ENCODE measurements around the gene IER2. TPM values are rescaled to one million over a fixed set of nuclear protein-coding genes. Genes with fewer than 3 reads are reported as not detected.

IER2 gene
- total and polyA plus RNA-seq, 4 donors, result 39.7 to 269 (median 191) TPM

DNA sequence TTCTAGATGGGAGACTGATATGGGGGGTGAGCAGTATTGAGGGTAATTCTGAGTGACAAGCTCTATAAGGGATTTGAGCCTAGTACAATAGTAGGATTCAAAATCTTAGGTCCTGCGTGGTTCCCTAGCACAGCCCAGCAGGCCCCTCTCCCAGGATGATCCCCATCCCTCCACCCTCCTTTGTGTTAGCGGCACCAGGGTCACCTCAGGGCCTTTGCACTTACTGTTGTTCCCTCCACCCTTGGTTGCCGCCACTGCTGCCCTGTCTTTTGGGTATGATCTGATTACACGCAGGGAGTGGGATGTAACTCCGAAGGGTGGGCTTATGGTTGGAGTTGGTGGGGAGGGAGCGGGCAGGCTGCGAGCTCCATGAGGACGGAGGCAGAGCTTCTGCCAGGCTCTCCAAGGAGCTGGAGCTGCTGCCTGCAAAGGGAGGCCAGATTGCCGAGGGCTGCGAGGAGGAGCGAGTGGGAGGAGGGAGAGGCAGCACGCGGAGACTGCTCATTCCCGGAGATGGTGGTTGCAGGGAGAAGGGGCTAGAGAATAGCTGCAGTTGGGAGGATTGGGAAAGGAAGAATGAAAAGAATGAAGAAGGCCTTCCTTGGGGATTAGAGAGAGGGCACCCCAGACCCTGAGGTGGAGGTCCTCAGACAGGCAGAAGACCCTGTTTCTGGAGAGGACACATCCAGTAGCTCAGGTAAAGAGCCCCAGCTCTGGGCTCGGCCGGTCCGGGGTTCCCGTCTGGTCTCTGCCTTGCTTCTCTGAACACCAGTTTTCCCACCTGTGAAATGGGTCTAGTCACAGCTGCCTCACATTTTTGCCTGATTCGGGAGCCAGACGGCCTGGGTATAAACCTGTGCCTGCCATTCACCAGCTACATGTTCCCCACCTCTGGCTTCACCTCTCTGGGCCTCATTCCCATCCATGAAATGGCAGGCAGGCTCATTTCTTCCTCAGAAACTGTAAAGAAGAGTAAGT, 26.9 kb upstream of the IER2 start:
- intact Hi-C loops (cut with DNase I), result no loop called here
- Histone ChIP-seq H3K36me3 (ENCODE audit: control insufficient read depth in 1 of 2, insufficient read depth in 2 of 2, low read length in 1 of 2) (no peaks in the 10 kb centered on the region), H3K27me3 (ENCODE audit: control insufficient read depth in 1 of 2, insufficient read depth in 2 of 2, low read length in 1 of 2) (no peaks in the 10 kb centered on the region), H3K4me1 (ENCODE audit: control insufficient read depth in 1 of 2, insufficient read depth in 2 of 2, low read length in 2 of 2) (peaks cover 0 to 2% of the 10 kb centered on the region in 2 donors), H3K9me3 (ENCODE audit: control insufficient read depth, low read length) (no peaks in the 10 kb centered on the region), H3K27ac (ENCODE audit: low read depth in 1 of 2, low read length in 2 of 2) (no peak overlapping the region), H3K4me3 (ENCODE audit: low read length in 2 of 2) (no peak overlapping the region)
- DNase-seq (no peak), ATAC-seq (ENCODE audit: low FRiP score) (no peak)
- 88 to 91% methylated on average over 20 of the region's 20 CpGs for whole genome bisulfite sequencing, 2 donors

DNA sequence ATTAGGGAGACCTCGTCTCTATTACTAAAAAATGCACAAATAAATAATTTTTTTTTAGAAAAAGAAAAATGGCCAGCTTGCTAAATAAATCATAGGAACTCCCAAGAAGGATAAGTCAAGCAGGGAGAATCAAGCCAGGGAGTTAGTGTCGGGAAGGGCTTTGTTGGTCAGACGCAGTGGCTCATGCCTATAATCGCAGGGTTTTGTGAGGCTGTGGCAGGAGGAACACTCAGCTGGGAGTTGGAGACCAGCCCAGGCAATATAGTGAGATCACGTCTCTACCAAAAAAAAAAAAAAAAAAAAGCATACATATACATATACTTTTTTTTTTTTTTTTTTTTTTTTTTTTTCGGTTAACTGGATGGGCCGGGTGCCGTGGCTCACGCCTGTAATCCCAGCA, 23.2 kb upstream of the IER2 start:
- Histone ChIP-seq H3K9me3 (ENCODE audit: control insufficient read depth, low read length) (no peaks in the 10 kb centered on the region), H3K4me1 (ENCODE audit: control insufficient read depth in 1 of 2, insufficient read depth in 2 of 2, low read length in 2 of 2) (no peaks in the 10 kb centered on the region), H3K36me3 (ENCODE audit: control insufficient read depth in 1 of 2, insufficient read depth in 2 of 2, low read length in 1 of 2) (no peaks in the 10 kb centered on the region), H3K27ac (ENCODE audit: low read depth in 1 of 2, low read length in 2 of 2) (no peak overlapping the region), H3K4me3 (ENCODE audit: low read length in 2 of 2) (no peak overlapping the region), H3K27me3 (ENCODE audit: control insufficient read depth in 1 of 2, insufficient read depth in 2 of 2, low read length in 1 of 2) (no peaks in the 10 kb centered on the region)
- intact Hi-C loops (cut with DNase I), result no loop called here
- WGBS, 2 donors, result 75 to 77% methylated on average over 8 to 9 of the region's 9 CpGs
- DNase-seq, result no peak
- ATAC-seq (ENCODE audit: low FRiP score), result no peak

DNA sequence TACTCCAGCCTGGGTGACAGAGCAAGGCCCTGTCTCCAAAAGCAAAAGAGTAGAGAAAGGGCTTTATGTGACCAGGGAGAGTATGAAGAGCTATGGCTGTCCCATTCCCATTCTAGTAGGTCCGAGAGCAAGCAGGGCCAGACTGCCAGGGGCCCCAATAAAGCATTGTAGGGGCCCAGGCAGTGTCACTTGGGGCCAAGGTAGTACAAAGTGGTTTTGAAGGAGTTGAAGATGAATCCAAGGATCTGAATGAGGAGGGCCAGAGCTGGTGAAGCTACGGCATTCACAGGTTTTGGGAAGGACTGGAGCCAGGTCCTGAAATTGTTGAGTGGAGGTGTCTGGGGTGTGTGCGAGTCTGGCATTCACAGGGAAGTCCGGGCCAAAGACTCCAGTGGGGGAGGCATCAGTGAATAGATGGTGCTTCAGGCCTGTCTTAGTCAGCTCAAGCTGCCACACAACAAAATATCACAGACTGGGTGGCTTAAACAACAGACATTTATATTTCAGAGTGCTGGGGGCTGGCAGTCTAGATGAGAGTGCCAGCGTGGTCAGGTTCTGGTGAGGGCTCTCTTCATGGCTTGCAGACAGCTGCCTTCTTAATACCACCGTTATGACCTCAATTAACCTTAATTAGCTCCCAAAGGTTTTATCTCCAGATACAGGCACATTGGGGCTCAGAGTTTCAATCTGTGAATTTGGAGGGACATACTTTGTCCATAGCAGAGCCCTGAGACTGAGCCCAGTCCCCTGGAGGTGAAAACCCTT, 22.2 kb upstream of the IER2 start:
- H3K4me3 ChIP-seq (ENCODE audit: low read length in 2 of 2), result no peak overlapping the region
- ATAC-seq (ENCODE audit: low FRiP score) (no peak), DNase-seq (no peak)
- no peaks in the 10 kb centered on the region for H3K4me1 ChIP-seq (ENCODE audit: control insufficient read depth in 1 of 2, insufficient read depth in 2 of 2, low read length in 2 of 2)
- H3K27ac ChIP-seq (ENCODE audit: low read depth in 1 of 2, low read length in 2 of 2), result no peak overlapping the region
- WGBS, 2 donors, result 91 to 94% methylated on average over 6 of the region's 6 CpGs
- intact Hi-C loops (cut with DNase I), result no loop called here
- no peaks in the 10 kb centered on the region for H3K36me3 ChIP-seq (ENCODE audit: control insufficient read depth in 1 of 2, insufficient read depth in 2 of 2, low read length in 1 of 2)
- H3K9me3 ChIP-seq (ENCODE audit: control insufficient read depth, low read length), result no peaks in the 10 kb centered on the region
- H3K27me3 ChIP-seq (ENCODE audit: control insufficient read depth in 1 of 2, insufficient read depth in 2 of 2, low read length in 1 of 2), result no peaks in the 10 kb centered on the region

DNA sequence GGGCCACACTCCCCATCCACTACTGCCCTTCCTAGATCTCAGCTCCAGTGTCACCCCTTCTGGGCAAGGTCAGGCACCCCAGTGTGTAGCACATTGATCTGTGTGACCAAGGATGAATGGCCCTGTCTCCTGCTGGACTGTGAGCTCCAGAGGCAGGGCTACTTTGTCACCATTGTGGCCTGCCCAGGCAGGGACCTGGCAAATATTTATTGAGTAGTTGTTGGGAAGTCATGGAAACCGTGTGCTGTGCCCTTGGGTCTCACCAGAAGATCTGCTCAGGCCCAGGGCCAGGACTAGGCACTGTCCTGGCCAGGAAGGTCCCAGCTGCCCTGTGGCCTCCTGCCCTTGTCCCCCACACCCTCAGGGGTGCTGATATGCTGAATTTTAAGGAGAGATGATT, 21.6 kb upstream of the IER2 start:
- intact Hi-C loops (cut with DNase I), result no loop called here
- Histone ChIP-seq H3K4me1 (ENCODE audit: control insufficient read depth in 1 of 2, insufficient read depth in 2 of 2, low read length in 2 of 2) (no peaks in the 10 kb centered on the region), H3K4me3 (ENCODE audit: low read length in 2 of 2) (no peak overlapping the region), H3K9me3 (ENCODE audit: control insufficient read depth, low read length) (no peaks in the 10 kb centered on the region), H3K36me3 (ENCODE audit: control insufficient read depth in 1 of 2, insufficient read depth in 2 of 2, low read length in 1 of 2) (no peaks in the 10 kb centered on the region), H3K27me3 (ENCODE audit: control insufficient read depth in 1 of 2, insufficient read depth in 2 of 2, low read length in 1 of 2) (no peaks in the 10 kb centered on the region), H3K27ac (ENCODE audit: low read depth in 1 of 2, low read length in 2 of 2) (no peak overlapping the region)
- ATAC-seq (ENCODE audit: low FRiP score) (no peak), DNase-seq (no peak)
- WGBS, 2 donors, result 53 to 73% methylated on average over 1 of the region's 1 CpG

DNA sequence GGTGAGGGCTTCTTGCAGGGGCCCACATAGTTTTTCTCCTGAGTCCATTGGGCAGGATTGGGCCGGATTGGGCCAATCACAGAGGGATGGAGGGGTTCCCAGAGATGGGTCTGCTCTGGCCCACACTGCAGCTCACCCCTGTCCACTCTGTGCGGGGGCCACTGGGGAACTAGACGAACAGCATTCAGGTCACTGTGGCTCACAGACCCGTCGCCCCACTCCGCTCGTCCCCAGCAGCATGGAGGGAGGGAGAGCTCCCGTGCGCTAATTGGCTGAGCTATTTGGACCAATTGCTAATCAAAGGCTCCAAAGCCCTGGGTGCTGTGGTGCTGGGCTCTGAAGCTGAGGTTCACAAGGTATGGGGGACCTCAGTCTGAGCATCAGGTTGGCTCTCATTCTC, 20.8 kb upstream of the IER2 start:
- Histone ChIP-seq H3K4me1 (ENCODE audit: control insufficient read depth in 1 of 2, insufficient read depth in 2 of 2, low read length in 2 of 2) (no peaks in the 10 kb centered on the region), H3K27me3 (ENCODE audit: control insufficient read depth in 1 of 2, insufficient read depth in 2 of 2, low read length in 1 of 2) (no peaks in the 10 kb centered on the region), H3K4me3 (ENCODE audit: low read length in 2 of 2) (no peak overlapping the region), H3K27ac (ENCODE audit: low read depth in 1 of 2, low read length in 2 of 2) (no peak overlapping the region), H3K9me3 (ENCODE audit: control insufficient read depth, low read length) (no peaks in the 10 kb centered on the region), H3K36me3 (ENCODE audit: control insufficient read depth in 1 of 2, insufficient read depth in 2 of 2, low read length in 1 of 2) (no peaks in the 10 kb centered on the region)
- DNase-seq (no peak), ATAC-seq (ENCODE audit: low FRiP score) (no peak)
- WGBS, 2 donors, result 89 to 93% methylated on average over 9 of the region's 9 CpGs
- intact Hi-C loops (cut with DNase I), result no loop called here

DNA sequence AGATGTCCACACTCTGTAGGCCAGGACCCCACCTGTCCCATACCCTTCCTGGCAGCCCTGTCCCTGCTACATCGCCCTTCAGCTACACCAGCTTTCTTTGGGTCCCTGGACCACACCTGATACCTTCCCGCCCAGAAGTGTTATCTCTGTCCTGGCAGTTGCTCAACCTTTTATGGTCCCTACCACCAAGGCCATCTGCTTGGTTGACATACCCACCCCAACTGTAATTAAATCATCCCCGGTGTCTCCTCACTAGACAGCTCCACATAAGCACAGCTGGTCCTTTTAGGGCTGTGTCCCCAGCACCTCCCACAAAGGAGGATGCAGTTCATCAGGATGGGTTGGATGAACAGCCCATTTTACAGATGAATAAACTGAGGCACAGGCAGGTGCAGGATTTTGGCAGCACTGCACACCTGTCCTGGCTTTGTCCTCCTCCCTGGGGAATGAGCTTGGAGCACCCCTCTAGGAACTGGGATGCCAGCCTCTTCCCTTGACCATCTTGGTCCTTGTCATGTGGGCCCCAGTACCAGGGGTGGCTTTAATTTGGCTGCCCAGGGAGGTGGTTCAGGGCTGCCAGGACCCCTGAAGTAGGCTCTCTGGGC, 19.2 kb upstream of the IER2 start:
- ATAC-seq (ENCODE audit: low FRiP score), result no peak
- WGBS, 2 donors, result 94% methylated on average over 3 of the region's 3 CpGs

DNA sequence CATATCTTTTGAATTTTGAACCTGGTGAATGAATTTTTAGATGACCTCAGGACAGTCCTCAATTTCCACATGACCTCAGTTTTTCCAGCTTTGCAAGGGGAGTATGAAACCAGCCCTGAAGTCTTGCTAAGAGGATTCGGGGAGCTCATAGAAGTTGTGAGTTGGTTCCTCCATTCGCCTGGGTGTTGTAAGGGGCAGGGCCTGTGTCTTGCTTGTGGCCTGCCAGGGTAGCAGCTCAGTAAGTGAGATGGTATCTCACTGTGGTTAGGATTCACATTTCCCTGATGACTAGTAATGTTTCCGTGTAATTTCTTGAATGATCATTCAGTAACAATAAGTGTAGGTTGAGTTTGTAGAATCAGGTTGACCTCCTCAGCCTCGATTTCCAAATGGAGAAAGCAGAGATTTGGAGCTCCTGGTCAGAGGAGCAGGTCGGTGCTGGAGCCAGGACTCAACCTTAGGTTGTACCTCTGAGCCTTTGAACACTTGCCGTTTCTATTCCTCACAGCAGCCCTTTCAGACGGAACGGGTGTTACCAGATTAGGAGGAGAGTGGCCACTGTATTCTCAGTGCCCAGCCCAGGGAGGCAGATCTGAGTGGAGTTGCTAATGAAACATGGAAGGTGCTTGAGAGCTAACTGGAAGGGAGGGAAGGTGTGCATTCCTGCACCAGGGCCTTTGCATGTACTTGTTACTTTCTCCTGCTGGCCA, 17.6 kb upstream of the IER2 start:
- ATAC-seq (ENCODE audit: low FRiP score) (no peak), DNase-seq (no peak)
- H3K27me3 ChIP-seq (ENCODE audit: control insufficient read depth in 1 of 2, insufficient read depth in 2 of 2, low read length in 1 of 2), result no peaks in the 10 kb centered on the region
- intact Hi-C loops (cut with DNase I), result no loop called here
- peaks cover 0 to 5% of the 10 kb centered on the region in 2 donors for H3K36me3 ChIP-seq (ENCODE audit: control insufficient read depth in 1 of 2, insufficient read depth in 2 of 2, low read length in 1 of 2)
- 85 to 87% methylated on average over 8 of the region's 8 CpGs for WGBS, 2 donors
- H3K27ac ChIP-seq (ENCODE audit: low read depth in 1 of 2, low read length in 2 of 2), result no peak overlapping the region
- no peaks in the 10 kb centered on the region for H3K4me1 ChIP-seq (ENCODE audit: control insufficient read depth in 1 of 2, insufficient read depth in 2 of 2, low read length in 2 of 2)
- no peak overlapping the region for H3K4me3 ChIP-seq (ENCODE audit: low read length in 2 of 2)
- no peaks in the 10 kb centered on the region for H3K9me3 ChIP-seq (ENCODE audit: control insufficient read depth, low read length)

More for the DNA sequence above, 19.2 kb upstream of the IER2 start:
- peaks cover 0 to 2% of the 10 kb centered on the region in 2 donors for H3K36me3 ChIP-seq (ENCODE audit: control insufficient read depth in 1 of 2, insufficient read depth in 2 of 2, low read length in 1 of 2)
- H3K27ac ChIP-seq (ENCODE audit: low read depth in 1 of 2, low read length in 2 of 2), result no peak overlapping the region
- DNase-seq, result no peak
- no peaks in the 10 kb centered on the region for H3K27me3 ChIP-seq (ENCODE audit: control insufficient read depth in 1 of 2, insufficient read depth in 2 of 2, low read length in 1 of 2)
- H3K4me1 ChIP-seq (ENCODE audit: control insufficient read depth in 1 of 2, insufficient read depth in 2 of 2, low read length in 2 of 2), result no peaks in the 10 kb centered on the region
- intact Hi-C loops (cut with DNase I), result no loop called here
- H3K4me3 ChIP-seq (ENCODE audit: low read length in 2 of 2), result no peak overlapping the region
- no peaks in the 10 kb centered on the region for H3K9me3 ChIP-seq (ENCODE audit: control insufficient read depth, low read length)

DNA sequence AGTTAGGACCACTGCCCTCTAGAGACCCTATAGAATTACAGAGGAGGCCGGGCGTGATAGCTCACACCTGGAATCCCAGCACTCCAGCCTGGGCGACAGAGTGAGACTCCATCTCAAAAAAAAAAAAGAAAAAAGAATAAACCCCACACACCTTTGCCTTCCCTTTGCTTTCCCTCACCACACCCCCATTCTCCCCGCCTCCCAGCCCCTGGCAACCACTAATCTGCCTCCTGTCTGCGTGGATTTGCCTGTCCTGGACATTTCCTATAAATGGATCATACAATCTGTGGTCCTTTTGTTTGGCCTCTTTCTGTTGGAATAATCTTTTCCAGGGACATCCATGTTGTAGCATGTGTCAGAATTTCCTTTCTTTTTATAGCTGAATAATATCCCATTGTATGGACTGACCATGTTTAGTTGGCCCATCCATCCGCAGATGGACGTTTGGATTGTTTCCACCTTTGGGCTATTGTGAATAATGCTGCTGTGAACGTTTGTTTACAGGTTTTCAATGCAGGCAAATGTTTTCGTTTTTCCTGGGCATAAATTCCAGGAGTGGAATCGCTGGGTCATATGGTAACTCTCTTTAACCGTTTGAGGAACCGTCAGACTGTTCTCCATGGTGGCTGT, 16.9 kb upstream of the IER2 start:
- 77 to 78% methylated on average over 12 of the region's 12 CpGs for WGBS, 2 donors
- Histone ChIP-seq H3K27ac (ENCODE audit: low read depth in 1 of 2, low read length in 2 of 2) (no peak overlapping the region), H3K4me1 (ENCODE audit: control insufficient read depth in 1 of 2, insufficient read depth in 2 of 2, low read length in 2 of 2) (no peaks in the 10 kb centered on the region)

More for the DNA sequence above, 16.9 kb upstream of the IER2 start:
- Histone ChIP-seq H3K27me3 (ENCODE audit: control insufficient read depth in 1 of 2, insufficient read depth in 2 of 2, low read length in 1 of 2) (no peaks in the 10 kb centered on the region), H3K9me3 (ENCODE audit: control insufficient read depth, low read length) (no peaks in the 10 kb centered on the region), H3K4me3 (ENCODE audit: low read length in 2 of 2) (no peak overlapping the region), H3K36me3 (ENCODE audit: control insufficient read depth in 1 of 2, insufficient read depth in 2 of 2, low read length in 1 of 2) (peaks cover 0 to 5% of the 10 kb centered on the region in 2 donors)
- DNase-seq (no peak), ATAC-seq (ENCODE audit: low FRiP score) (no peak)
- intact Hi-C loops (cut with DNase I), result no loop called here

Data from aorta (tissue), 5 donors.